Activated CD8-positive, alpha-beta T cell treated with anti-CD3 and anti-CD28 coated beads for 36 hours (primary cell): ENCODE measurements around the gene PHLDB1. TPM values are rescaled to one million over a fixed set of nuclear protein-coding genes. Genes with fewer than 3 reads are reported as not detected.
"Not testable (repeated sequence)": the region's sequence is repeated elsewhere in the genome, so short reads cannot be mapped to it uniquely, and the experiment has no call there.

ENCODE experiments used
- ATAC-seq: fragments of 200-7000 bp; cut with Tn5 transposase; one replicate; pipeline ENCODE4 v1.10.0; 2021; ENCODE audit warnings: mild to moderate bottlenecking, moderate library complexity
- CTCF ChIA-PET: fragments of 350-600 bp; sonication (Branson Sonifier 250); formaldehyde crosslinking; loops from one replicate; lab custom pipeline; 2021; ENCODE audit warnings: antibody characterized with exemption; lab: Charles Lee
- POLR2A ChIA-PET: fragments of 350-600 bp; sonication (Branson Sonifier 250); formaldehyde crosslinking; loops from one replicate; lab custom pipeline; 2021; ENCODE audit warnings: antibody characterized with exemption; lab: Charles Lee
- DNase-seq: peaks from one replicate; pipeline ENCODE4 v3.0.0-alpha.2; 2020
- H3K27ac Mint-ChIP-seq: one replicate; pipeline ENCODE4 v1.8.0; 2021; ENCODE audit warnings: mild to moderate bottlenecking, mixed read lengths
- H3K27me3 Mint-ChIP-seq: one replicate; pipeline ENCODE4 v1.8.0; 2021; ENCODE audit warnings: mixed read lengths
- H3K36me3 Mint-ChIP-seq: one replicate; pipeline ENCODE4 v1.8.0; 2021; ENCODE audit warnings: low read depth, mixed read lengths
- H3K4me1 Mint-ChIP-seq: one replicate; pipeline ENCODE4 v1.8.0; 2021; ENCODE audit warnings: low read depth, mixed read lengths
- H3K4me3 Mint-ChIP-seq: one replicate; pipeline ENCODE4 v1.8.0; 2021; ENCODE audit warnings: mild to moderate bottlenecking, moderate library complexity, mixed read lengths
- H3K9me3 Mint-ChIP-seq: one replicate; pipeline ENCODE4 v1.8.0; 2021; ENCODE audit warnings: mixed read lengths
- intact Hi-C: fragments of 100-400 bp; cut with micrococcal nuclease; formaldehyde crosslinking; loops from one replicate; pipeline ENCODE4 v1.10.0; 2022
- total RNA-seq, 2 experiments: library from RNA; stranded (reverse); gene quantifications; one replicate each; pipeline ENCODE4 v1.2.3, GENCODE V29; 2021
- TF ChIP-seq, protein P1 (sequence below): fragments of 200-600 bp; IDR thresholded peaks from one replicate; pipeline ENCODE4 v1.8.0; 2022; ENCODE audit warnings: antibody characterized with exemption, mild to moderate bottlenecking

The PHLDB1 gene
- total RNA-seq, 2 experiments from 2014 or later = 3.0 to 5.1 TPM

DNA sequence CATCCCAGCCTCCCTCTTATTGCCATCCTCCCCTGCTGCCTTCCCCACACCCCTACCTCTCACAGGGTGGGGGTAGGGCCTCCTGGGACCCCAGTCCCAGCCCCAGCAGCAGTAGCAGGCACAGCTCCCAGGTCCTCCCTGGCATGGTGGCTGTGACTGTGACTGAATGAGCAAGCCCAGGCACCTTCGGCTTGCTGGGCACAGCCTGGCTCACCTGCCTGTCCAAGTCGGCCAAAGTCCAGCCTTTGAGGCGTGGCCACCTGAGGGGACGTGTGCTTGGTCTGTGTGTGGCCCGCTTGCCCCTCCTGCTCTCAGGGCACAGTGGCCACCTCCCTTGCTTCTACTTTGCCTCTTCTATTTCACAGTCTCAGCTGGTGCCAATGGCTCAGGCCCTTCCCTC is 72.1 kb downstream of the PHLDB1 start, which contains the start of gene TREH:
Gene TREH (minus strand): TSS at position 168 of the 400 bp plus-strand sequence. CDS start 23 bp downstream, at position 145.
- no peak for DNase-seq
- TF ChIP-seq, protein P1, sequence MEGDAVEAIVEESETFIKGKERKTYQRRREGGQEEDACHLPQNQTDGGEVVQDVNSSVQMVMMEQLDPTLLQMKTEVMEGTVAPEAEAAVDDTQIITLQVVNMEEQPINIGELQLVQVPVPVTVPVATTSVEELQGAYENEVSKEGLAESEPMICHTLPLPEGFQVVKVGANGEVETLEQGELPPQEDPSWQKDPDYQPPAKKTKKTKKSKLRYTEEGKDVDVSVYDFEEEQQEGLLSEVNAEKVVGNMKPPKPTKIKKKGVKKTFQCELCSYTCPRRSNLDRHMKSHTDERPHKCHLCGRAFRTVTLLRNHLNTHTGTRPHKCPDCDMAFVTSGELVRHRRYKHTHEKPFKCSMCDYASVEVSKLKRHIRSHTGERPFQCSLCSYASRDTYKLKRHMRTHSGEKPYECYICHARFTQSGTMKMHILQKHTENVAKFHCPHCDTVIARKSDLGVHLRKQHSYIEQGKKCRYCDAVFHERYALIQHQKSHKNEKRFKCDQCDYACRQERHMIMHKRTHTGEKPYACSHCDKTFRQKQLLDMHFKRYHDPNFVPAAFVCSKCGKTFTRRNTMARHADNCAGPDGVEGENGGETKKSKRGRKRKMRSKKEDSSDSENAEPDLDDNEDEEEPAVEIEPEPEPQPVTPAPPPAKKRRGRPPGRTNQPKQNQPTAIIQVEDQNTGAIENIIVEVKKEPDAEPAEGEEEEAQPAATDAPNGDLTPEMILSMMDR = no peak
- no peaks in the 10 kb centered on the region for H3K27me3 Mint-ChIP-seq
- no peak within 1 kb of the TSS for H3K4me3 Mint-ChIP-seq
- H3K27ac Mint-ChIP-seq = no peak within 1 kb of the TSS
- ATAC-seq = no peak
- H3K36me3 Mint-ChIP-seq = no peaks in the 10 kb centered on the region
- CTCF ChIA-PET = interaction anchor here (0.9 to 2.1 kb wide), 2 partner anchors 10 kb away, joined by 3 to 13 read pairs; no protein-coding TSS in a partner anchor
- intact Hi-C loops = no loop called here
- H3K4me1 Mint-ChIP-seq = no peaks in the 10 kb centered on the region
- POLR2A ChIA-PET = no interaction called here
- H3K9me3 Mint-ChIP-seq = peaks cover 2% of the 10 kb centered on the region

DNA sequence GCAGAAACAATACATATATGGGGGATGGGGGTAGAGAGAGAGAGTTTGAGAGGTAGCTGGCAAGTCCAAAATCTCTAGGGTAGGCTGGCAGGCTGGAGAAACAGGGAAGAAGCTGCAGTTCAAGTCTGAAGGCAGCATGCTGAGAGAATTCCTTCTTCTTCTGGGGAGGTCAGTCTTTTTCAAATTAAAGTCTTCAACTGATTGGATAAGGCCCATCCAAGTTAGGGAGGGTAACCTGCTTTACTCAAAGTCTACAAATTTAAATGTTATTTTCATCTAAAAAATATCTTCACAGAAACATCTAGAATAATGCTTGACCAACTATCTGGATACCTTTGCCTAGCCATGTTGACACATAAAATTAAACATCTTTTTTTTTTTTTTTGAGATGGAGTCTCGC is 75.0 kb downstream of the PHLDB1 start:
- no peak for DNase-seq
- Mint-ChIP-seq H3K36me3 (no peaks in the 10 kb centered on the region), H3K4me1 (no peaks in the 10 kb centered on the region), H3K9me3 (no peaks in the 10 kb centered on the region), H3K27me3 (no peaks in the 10 kb centered on the region), H3K4me3 (no peak overlapping the region), H3K27ac (no peak overlapping the region)
- TF ChIP-seq, protein P1 = no peak
- ChIA-PET POLR2A (no interaction called here), CTCF (no interaction called here)
- no peak for ATAC-seq
- intact Hi-C loops = no loop called here

DNA sequence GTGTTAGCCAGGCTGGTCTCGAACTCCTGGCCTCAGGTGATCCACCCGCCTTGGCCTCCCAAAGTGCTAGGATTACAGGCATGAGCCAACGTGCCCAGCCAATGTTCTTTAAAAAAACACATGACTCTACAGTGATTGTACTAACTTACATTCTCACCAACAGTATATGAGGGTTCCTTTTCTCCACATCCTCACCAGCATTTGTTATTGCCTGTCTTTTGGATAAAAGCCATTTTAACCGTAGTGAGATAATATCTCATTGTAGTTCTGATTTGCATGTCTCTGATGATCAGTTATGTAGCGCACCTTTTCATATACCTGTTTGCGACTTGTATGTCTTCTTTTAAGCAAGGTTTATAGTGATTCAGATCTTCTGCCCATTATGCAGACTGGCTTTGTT is 75.5 kb downstream of the PHLDB1 start:
- H3K36me3 Mint-ChIP-seq, H3K4me1 Mint-ChIP-seq, ATAC-seq, POLR2A ChIA-PET, CTCF ChIA-PET, DNase-seq, H3K27me3 Mint-ChIP-seq, intact Hi-C loops, H3K27ac Mint-ChIP-seq, H3K9me3 Mint-ChIP-seq, H3K4me3 Mint-ChIP-seq: not testable (repeated sequence)

DNA sequence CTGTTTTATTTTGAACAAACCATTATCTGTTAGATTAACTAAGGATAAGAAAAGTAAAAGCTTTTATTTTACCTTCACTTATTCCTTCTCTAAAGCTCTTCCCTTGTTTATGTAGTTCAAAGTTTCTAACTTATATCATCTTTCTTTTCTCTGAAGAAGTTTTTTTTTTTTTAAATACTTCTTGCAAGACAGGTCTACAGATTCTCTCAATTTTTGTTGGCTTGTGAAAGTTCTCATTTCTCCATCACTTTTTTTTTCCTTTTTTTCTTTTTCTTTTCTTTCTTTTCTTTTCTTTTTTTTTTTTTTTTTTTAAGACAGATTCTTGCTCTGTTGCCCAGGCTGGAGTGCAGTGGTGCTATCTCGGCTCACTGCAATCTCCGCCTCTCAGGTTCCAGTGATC is 76.8 kb downstream of the PHLDB1 start:
- no peaks in the 10 kb centered on the region for H3K27me3 Mint-ChIP-seq
- no peak overlapping the region for H3K4me3 Mint-ChIP-seq
- ChIA-PET CTCF (interaction anchor here (0.9 kb wide), 1 partner anchor 24 kb away, joined by 3 read pairs; no protein-coding TSS in a partner anchor), POLR2A (no interaction called here)
- ATAC-seq = no peak
- TF ChIP-seq, protein P1 = no peak
- H3K9me3 Mint-ChIP-seq = no peaks in the 10 kb centered on the region
- peaks cover 8% of the 10 kb centered on the region for H3K4me1 Mint-ChIP-seq
- H3K36me3 Mint-ChIP-seq = no peaks in the 10 kb centered on the region
- no peak for DNase-seq
- H3K27ac Mint-ChIP-seq = no peak overlapping the region
- intact Hi-C loops = no loop called here

DNA sequence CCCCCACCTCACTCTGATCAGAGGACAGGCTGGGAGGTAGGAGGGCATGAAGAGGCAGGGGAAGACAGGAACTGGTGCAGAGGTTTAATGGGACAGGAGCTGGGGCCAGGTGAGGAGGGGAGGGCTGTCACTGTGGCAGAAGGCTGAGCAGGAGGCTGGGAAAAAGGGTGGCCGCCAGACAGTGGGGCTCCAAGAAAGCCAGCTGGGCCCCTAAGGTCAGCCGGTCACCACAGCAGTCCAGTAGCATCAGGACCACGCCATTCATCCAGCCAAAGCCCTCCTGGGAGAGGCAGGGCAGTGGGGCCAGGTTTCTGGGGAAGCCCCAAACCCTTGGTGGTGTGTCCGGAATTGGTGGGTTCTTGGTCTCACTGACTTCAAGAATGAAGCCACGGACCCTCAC is 80.5 kb downstream of the PHLDB1 start:
- no peaks in the 10 kb centered on the region for H3K36me3 Mint-ChIP-seq
- DNase-seq (no peak), ATAC-seq (no peak)
- CTCF ChIA-PET = interaction anchor here (0.6 to 2.8 kb wide), 5 partner anchors 11 to 239 kb away, joined by 3 to 13 read pairs (median 4); no protein-coding TSS in a partner anchor
- H3K27me3 Mint-ChIP-seq = peaks cover under 1% of the 10 kb centered on the region
- TF ChIP-seq, protein P1 = no peak
- H3K4me3 Mint-ChIP-seq = no peak overlapping the region
- H3K27ac Mint-ChIP-seq = no peak overlapping the region
- peaks cover 37% of the 10 kb centered on the region for H3K4me1 Mint-ChIP-seq
- POLR2A ChIA-PET = no interaction called here
- no peaks in the 10 kb centered on the region for H3K9me3 Mint-ChIP-seq
- intact Hi-C loops = no loop called here

DNA sequence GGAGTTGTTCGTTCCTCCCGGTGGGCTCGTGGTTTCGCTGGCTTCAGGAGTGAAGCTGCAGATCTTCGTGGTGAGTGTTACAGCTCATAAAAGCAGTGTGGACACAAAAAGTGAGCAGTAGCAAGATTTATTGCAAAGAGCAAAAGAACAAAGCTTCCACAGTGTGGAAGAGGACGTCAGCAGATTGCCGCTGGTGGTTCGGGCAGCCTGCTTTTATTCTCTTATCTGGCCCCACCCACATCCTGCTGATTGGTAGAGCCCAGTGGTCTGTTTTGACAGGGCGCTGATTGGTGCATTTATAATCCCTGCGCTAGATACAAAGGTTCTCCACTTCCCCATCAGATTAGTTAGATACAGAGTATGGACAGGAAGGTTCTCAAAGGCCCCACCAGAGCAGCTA is 80.9 kb downstream of the PHLDB1 start:
- H3K4me3 Mint-ChIP-seq, H3K27me3 Mint-ChIP-seq, POLR2A ChIA-PET, intact Hi-C loops, H3K9me3 Mint-ChIP-seq, H3K27ac Mint-ChIP-seq, H3K36me3 Mint-ChIP-seq, ATAC-seq: not testable (repeated sequence)
- H3K4me1 Mint-ChIP-seq = peaks cover 41% of the 10 kb centered on the region
- peak; percentile 49 for DNase-seq
- CTCF ChIA-PET = interaction anchor here (0.6 to 3.1 kb wide), 8 partner anchors 10 to 238 kb away, joined by 3 to 13 read pairs (median 6); no protein-coding TSS in a partner anchor
